Measurements from ENCODE around the gene AKNAD1.

Gene AKNAD1

GRCh38 chr1:108861566-108861965 is 4.7 kb upstream of the AKNAD1 start:
- H2BK120ac ChIP-seq (ENCODE audit: low read depth, low read length): no peak overlapping the region
- no CpG with 5 or more reads among the region's 6 CpGs for WGBS (ENCODE audit: extremely low coverage, insufficient coverage, low lambda C conversion rate)
- H3K4me1 ChIP-seq (ENCODE audit: control insufficient read depth, low read depth, low read length): no peaks in the 10 kb centered on the region
- H3K56ac ChIP-seq (ENCODE audit: low read length): no peak overlapping the region
- no peak overlapping the region for H3K4me3 ChIP-seq (ENCODE audit: low read length)
- no peaks in the 10 kb centered on the region for H3K79me2 ChIP-seq (ENCODE audit: control insufficient read depth, insufficient read depth, low read length)
- no peak overlapping the region for H3K4ac ChIP-seq (ENCODE audit: low read depth, low read length)
- no peak overlapping the region for H2AK5ac ChIP-seq (ENCODE audit: low read length)
- H3K36me3 ChIP-seq (ENCODE audit: control insufficient read depth, insufficient read depth, low read length): no peaks in the 10 kb centered on the region
- H2BK5ac ChIP-seq (ENCODE audit: low read length): no peak overlapping the region
- H2BK15ac ChIP-seq (replicated peaks; ENCODE audit: low read depth): no peak overlapping the region
- no peak for DNase-seq
- no peak overlapping the region for H3K23ac ChIP-seq (ENCODE audit: low read length)
- no peak overlapping the region for H3K9ac ChIP-seq (ENCODE audit: low read length)
- H3K79me1 ChIP-seq (ENCODE audit: low read length): no peaks in the 10 kb centered on the region
- H3K27ac ChIP-seq (ENCODE audit: low read depth, low read length): no peak overlapping the region
- H3K27me3 ChIP-seq (ENCODE audit: insufficient read depth, low read length, poor library complexity): no peaks in the 10 kb centered on the region
- H3K18ac ChIP-seq (ENCODE audit: low read length): no peak overlapping the region
- H3K4me2 ChIP-seq (ENCODE audit: low read length): no peak overlapping the region
- H4K5ac ChIP-seq (ENCODE audit: low read length): no peak overlapping the region
- no peak overlapping the region for H4K8ac ChIP-seq (ENCODE audit: low read depth, low read length)

- H3K9ac ChIP-seq (ENCODE audit: low read length): no peak overlapping the region
- no peak overlapping the region for H4K8ac ChIP-seq (ENCODE audit: low read depth, low read length)
- H3K27me3 ChIP-seq (ENCODE audit: insufficient read depth, low read length, poor library complexity): no peaks in the 10 kb centered on the region
- H2AK5ac ChIP-seq (ENCODE audit: low read length): no peak overlapping the region
- no peak overlapping the region for H3K4me2 ChIP-seq (ENCODE audit: low read length)
- H3K23ac ChIP-seq (ENCODE audit: low read length): no peak overlapping the region
- H3K4ac ChIP-seq (ENCODE audit: low read depth, low read length): no peak overlapping the region
- no peak overlapping the region for H3K18ac ChIP-seq (ENCODE audit: low read length)
- no peak overlapping the region for H2BK5ac ChIP-seq (ENCODE audit: low read length)
- H3K79me2 ChIP-seq (ENCODE audit: control insufficient read depth, insufficient read depth, low read length): no peaks in the 10 kb centered on the region
- H3K4me3 ChIP-seq (ENCODE audit: low read length): no peak overlapping the region
- DNase-seq: no peak
- no peak overlapping the region for H4K5ac ChIP-seq (ENCODE audit: low read length)
- H3K56ac ChIP-seq (ENCODE audit: low read length): no peak overlapping the region
- no CpG with 5 or more reads among the region's 9 CpGs for WGBS (ENCODE audit: extremely low coverage, insufficient coverage, low lambda C conversion rate)
- no peak overlapping the region for H2BK120ac ChIP-seq (ENCODE audit: low read depth, low read length)
- H3K27ac ChIP-seq (ENCODE audit: low read depth, low read length): no peak overlapping the region
- H3K36me3 ChIP-seq (ENCODE audit: control insufficient read depth, insufficient read depth, low read length): no peaks in the 10 kb centered on the region
- H3K79me1 ChIP-seq (ENCODE audit: low read length): no peaks in the 10 kb centered on the region
- no peaks in the 10 kb centered on the region for H3K4me1 ChIP-seq (ENCODE audit: control insufficient read depth, low read depth, low read length)
- H2BK15ac ChIP-seq (replicated peaks; ENCODE audit: low read depth): no peak overlapping the region
Observed at GRCh38 chr1:108860190-108860907, 3.5 kb upstream of the AKNAD1 start.

GRCh38 chr1:108858230-108858950 is 1.5 kb upstream of the AKNAD1 start:
- Histone ChIP-seq H3K9ac (ENCODE audit: low read length) (no peak overlapping the region), H3K23ac (ENCODE audit: low read length) (no peak overlapping the region), H3K4ac (ENCODE audit: low read depth, low read length) (no peak overlapping the region), H3K36me3 (ENCODE audit: control insufficient read depth, insufficient read depth, low read length) (no peaks in the 10 kb centered on the region), H3K27me3 (ENCODE audit: insufficient read depth, low read length, poor library complexity) (no peaks in the 10 kb centered on the region), H3K56ac (ENCODE audit: low read length) (no peak overlapping the region), H3K4me2 (ENCODE audit: low read length) (no peak overlapping the region), H3K4me1 (ENCODE audit: control insufficient read depth, low read depth, low read length) (no peaks in the 10 kb centered on the region), H2AK5ac (ENCODE audit: low read length) (no peak overlapping the region), H2BK120ac (ENCODE audit: low read depth, low read length) (no peak overlapping the region), H2BK15ac (replicated peaks; ENCODE audit: low read depth) (no peak overlapping the region), H3K18ac (ENCODE audit: low read length) (no peak overlapping the region), H4K8ac (ENCODE audit: low read depth, low read length) (no peak overlapping the region), H3K27ac (ENCODE audit: low read depth, low read length) (no peak overlapping the region), H4K5ac (ENCODE audit: low read length) (no peak overlapping the region), H3K79me1 (ENCODE audit: low read length) (no peaks in the 10 kb centered on the region), H3K79me2 (ENCODE audit: control insufficient read depth, insufficient read depth, low read length) (no peaks in the 10 kb centered on the region), H2BK5ac (ENCODE audit: low read length) (no peak overlapping the region), H3K4me3 (ENCODE audit: low read length) (no peak overlapping the region)
- WGBS (ENCODE audit: extremely low coverage, insufficient coverage, low lambda C conversion rate): no CpG with 5 or more reads among the region's 6 CpGs
- no peak for DNase-seq

GRCh38 chr1:108854221-108855019 is 2.5 kb downstream of the AKNAD1 start:
- Histone ChIP-seq H3K79me2 (ENCODE audit: control insufficient read depth, insufficient read depth, low read length) (no peaks in the 10 kb centered on the region), H3K4ac (ENCODE audit: low read depth, low read length) (no peak overlapping the region), H2AK5ac (ENCODE audit: low read length) (no peak overlapping the region), H3K27me3 (ENCODE audit: insufficient read depth, low read length, poor library complexity) (no peaks in the 10 kb centered on the region), H3K4me1 (ENCODE audit: control insufficient read depth, low read depth, low read length) (no peaks in the 10 kb centered on the region), H4K8ac (ENCODE audit: low read depth, low read length) (no peak overlapping the region), H3K36me3 (ENCODE audit: control insufficient read depth, insufficient read depth, low read length) (no peaks in the 10 kb centered on the region), H2BK15ac (replicated peaks; ENCODE audit: low read depth) (no peak overlapping the region), H3K56ac (ENCODE audit: low read length) (no peak overlapping the region), H4K5ac (ENCODE audit: low read length) (no peak overlapping the region), H3K27ac (ENCODE audit: low read depth, low read length) (no peak overlapping the region), H2BK5ac (ENCODE audit: low read length) (no peak overlapping the region), H3K18ac (ENCODE audit: low read length) (no peak overlapping the region), H3K79me1 (ENCODE audit: low read length) (no peaks in the 10 kb centered on the region), H3K4me3 (ENCODE audit: low read length) (no peak overlapping the region), H3K23ac (ENCODE audit: low read length) (no peak overlapping the region), H3K9ac (ENCODE audit: low read length) (no peak overlapping the region), H3K4me2 (ENCODE audit: low read length) (no peak overlapping the region), H2BK120ac (ENCODE audit: low read depth, low read length) (no peak overlapping the region)
- no CpG with 5 or more reads among the region's 3 CpGs for WGBS (ENCODE audit: extremely low coverage, insufficient coverage, low lambda C conversion rate)
- no peak for DNase-seq

- H4K5ac ChIP-seq (ENCODE audit: low read length): no peak overlapping the region
- H2BK15ac ChIP-seq (replicated peaks; ENCODE audit: low read depth): no peak overlapping the region
- no peak overlapping the region for H2BK120ac ChIP-seq (ENCODE audit: low read depth, low read length)
- no peak overlapping the region for H2AK5ac ChIP-seq (ENCODE audit: low read length)
- H3K18ac ChIP-seq (ENCODE audit: low read length): no peak overlapping the region
- H2BK5ac ChIP-seq (ENCODE audit: low read length): no peak overlapping the region
- H3K79me1 ChIP-seq (ENCODE audit: low read length): no peaks in the 10 kb centered on the region
- H3K4me2 ChIP-seq (ENCODE audit: low read length): no peak overlapping the region
- no peaks in the 10 kb centered on the region for H3K4me1 ChIP-seq (ENCODE audit: control insufficient read depth, low read depth, low read length)
- no peak overlapping the region for H3K56ac ChIP-seq (ENCODE audit: low read length)
- no peak for DNase-seq
- WGBS (ENCODE audit: extremely low coverage, insufficient coverage, low lambda C conversion rate): no CpG with 5 or more reads among the region's 7 CpGs
- no peaks in the 10 kb centered on the region for H3K36me3 ChIP-seq (ENCODE audit: control insufficient read depth, insufficient read depth, low read length)
- H3K23ac ChIP-seq (ENCODE audit: low read length): no peak overlapping the region
- no peak overlapping the region for H3K27ac ChIP-seq (ENCODE audit: low read depth, low read length)
- no peaks in the 10 kb centered on the region for H3K79me2 ChIP-seq (ENCODE audit: control insufficient read depth, insufficient read depth, low read length)
- H3K4me3 ChIP-seq (ENCODE audit: low read length): no peak overlapping the region
- no peak overlapping the region for H3K9ac ChIP-seq (ENCODE audit: low read length)
- no peak overlapping the region for H4K8ac ChIP-seq (ENCODE audit: low read depth, low read length)
- no peak overlapping the region for H3K4ac ChIP-seq (ENCODE audit: low read depth, low read length)
- no peaks in the 10 kb centered on the region for H3K27me3 ChIP-seq (ENCODE audit: insufficient read depth, low read length, poor library complexity)
Observed at GRCh38 chr1:108852221-108852975, 4.5 kb downstream of the AKNAD1 start.

All from mesendoderm (in vitro differentiated cells).